ENCODE data around the gene DNAI1.

The DNAI1 gene

DNA sequence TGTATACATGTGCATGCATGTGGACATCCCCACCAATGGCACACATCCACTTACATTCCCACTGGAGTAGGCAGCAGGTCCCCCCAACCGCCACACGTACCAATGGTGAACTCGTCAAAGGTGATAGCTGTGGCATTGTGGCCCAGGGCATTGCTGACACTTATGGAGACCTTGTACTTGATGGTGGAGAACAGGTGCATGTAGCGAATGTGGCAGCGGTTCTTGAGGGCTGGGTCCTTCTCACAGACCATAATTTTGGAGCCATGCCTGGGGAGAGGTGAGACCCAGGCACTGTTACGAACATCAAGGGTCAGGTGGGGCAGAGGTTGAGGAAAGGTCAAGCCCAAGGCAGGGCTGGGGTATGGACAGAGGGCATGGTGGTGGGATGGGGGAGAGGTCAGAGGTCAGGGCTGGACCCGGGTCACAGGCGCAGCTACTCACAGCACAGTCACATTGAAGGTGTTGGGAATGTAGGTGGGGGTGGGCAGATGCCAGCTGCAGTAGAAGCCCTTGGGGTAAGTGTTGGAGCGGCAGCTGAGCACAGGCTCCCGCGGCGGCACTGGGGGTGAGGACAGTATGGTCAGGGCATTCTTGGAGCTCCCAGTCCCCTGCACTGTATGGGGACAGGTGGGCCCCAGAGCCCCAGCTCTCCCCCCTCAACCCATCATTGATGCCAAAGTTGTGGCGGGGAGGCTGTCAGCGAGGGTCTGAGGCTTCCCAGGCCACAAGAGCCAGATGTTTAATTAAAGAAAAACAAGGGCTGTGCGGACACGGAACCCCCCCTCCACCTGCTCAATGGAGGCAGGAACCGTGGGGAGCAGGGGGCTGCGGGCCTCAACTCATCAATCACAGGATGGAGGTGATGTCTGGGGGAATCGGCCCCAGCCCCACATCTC, 99.1 kb downstream of the DNAI1 start:
- no peak for DNase-seq (ENCODE audit: low read depth, low spot score)

DNA sequence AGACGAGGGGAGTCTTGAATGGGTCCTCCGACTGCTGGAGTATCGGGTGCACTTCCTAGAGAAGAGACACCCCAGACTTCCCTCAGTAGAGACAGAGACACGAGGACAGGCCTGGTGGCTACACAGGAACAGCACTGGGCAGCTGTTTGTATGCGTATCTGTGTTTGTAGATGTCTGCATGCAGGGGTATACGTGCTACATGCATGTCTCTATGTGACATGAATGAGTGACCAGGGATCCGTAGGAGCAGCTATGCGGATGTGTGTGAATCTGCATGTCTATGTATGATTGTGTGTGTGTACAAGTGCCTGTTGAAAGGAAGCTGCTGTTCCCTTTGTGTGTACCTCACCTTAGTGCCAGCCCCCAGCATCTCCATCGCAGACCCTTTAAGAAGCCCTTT, 99.8 kb downstream of the DNAI1 start:
- no peak for DNase-seq (ENCODE audit: low read depth, low spot score)

DNA sequence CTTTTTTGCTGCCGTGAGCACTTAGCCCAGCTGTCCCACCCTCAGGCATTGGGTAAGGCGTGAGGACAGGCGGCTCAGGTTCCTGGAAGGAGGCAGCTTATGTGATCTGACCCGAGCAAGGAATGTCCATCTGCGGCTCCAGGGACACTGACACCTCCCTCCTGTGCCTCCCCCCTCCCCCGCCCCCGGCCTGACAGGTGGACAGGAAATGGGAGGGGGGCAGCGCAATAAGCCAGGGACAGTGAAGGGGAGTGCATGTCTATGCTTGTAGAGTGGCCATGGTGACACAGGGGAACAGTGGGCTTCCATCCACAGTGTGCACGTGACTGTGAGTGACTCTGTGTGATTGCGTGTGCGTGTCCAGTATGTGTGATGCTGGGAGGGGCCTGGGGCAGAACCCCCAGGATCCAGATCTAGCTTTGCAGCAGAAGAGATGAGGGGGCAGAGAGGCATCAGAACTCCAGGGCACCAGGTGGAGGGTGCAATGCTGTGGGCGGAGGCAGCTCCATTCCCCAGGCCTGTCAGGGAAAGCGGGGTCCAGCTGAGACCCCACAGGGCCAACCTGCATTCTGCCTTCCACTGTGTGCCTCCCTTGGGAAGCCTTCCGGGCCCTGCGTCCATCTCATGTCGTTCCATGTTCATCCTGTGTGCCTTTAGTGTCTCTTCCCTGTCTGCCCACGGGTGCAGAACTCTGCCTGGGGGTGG, 100.5 kb downstream of the DNAI1 start:
- no peak for DNase-seq (ENCODE audit: low read depth, low spot score)

DNA sequence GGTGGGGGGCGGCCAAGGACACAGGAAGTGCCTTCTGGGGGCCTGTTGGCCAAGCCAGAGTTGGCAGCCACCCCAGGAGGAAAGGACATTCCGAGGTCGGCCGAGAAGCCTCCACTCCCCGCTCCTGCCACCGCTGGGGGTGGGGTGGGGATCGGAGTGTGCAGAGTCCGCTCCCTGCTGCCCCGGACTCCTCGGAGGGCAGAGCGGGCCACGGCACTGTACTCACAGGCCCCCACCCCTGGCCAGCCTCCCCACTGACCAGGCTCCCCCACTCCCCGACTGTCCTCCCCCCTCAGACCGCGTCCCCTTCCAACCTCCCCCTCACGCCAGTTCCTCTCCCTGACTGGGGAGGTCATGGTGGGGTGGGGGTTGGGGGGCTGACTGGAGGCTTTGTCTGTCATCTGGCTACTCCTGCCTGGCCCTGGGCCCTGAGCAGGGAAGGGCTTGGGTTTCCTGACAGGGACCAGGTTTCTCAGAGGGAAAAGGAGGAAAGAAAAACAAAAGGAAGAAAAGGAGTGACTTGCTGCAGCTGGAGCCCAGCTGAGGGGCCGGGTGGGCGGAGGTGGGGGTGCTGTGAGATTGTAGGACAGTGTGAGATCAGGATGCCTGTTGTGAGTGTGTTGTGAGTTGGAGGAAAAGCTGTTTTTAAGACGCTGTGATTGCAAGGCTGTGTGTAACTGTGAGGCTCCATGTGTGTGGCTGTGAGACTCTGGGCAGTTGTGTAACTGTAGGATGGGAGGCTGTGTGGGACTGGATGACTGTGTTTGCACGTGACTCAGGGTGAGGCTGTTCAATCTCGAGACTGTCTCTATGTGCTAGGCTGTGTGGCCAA, 101.2 kb downstream of the DNAI1 start:
- no peak for DNase-seq (ENCODE audit: low read depth, low spot score)

DNA sequence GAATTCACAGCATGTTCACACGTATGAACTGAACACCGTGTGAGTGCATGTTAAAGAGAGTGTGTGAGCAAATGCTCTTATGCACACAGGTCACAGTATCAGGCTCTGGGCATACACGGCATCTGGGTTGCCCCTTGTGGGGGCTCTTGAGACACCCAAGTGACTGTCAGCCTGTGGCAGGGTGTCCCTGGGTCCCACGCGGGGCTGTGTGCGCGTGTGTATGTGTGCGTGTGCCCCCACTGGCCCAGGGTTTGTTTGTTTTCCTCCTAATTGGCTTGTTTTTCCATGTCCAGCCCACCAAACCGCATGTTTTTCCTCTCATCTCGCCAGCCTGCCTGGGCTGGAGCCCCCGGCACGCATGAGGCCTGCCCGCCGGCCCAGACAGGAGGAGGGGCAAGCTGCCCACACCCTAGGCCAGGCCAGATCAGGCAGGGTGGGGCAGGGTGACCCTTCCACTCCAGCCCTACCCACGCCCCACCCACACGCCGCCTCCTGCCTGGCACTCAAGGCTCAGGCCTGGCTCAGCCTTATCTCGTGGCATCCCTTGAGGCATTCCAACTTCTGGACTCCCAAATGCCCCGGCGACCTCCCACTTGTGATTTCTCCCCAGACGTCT, 102.1 kb downstream of the DNAI1 start:
- DNase-seq (ENCODE audit: low read depth, low spot score), result no peak

DNA sequence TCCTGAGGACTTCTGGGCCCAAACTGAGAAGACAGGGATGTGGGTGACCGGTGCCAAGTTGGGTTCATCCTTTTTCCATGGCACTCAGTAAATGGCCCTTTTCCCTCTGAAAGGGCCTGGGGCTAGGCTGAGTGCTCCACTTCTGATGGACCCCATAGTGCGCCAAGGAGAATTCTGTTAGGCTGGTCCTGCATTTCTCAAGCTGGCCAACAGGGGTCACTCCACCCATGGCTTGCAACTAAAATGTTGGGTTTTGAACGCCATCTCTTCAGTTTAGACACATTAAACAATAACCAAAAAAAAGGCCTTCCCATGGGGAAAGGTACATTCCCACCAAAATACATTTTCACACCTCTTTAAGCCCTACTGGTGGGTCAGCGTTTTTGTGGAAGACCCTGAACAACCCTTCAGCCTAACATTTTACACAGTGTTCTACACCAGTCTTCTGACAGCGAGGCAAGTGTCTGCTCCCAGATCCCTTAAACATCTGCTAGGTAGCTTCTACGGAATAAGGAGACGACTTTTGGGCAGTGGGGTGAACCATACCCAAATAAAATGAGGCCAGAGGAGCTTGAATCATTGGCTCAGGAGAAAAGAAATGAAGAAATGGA, 103.6 kb downstream of the DNAI1 start:
- DNase-seq (ENCODE audit: low read depth, low spot score), result no peak

DNA sequence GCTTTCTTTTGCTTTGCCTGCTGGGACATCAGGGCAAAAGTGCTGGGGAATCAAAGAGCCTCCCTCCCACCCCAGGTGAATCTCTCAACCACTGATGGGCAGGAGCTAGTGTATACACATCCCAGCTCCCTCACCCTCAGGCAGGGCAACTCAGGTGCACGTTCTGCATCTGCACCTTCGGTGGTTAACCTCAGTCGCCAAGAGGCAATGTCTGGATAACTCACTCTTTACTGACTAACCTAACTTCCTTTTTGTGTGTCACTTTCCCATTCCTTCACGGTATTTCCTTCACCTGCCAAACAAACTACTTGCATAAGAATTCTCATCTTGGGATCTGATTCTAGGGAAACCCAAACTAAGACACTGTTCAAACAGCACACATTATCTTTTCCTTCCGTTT, 104.7 kb downstream of the DNAI1 start:
- no peak for DNase-seq (ENCODE audit: low read depth, low spot score)

DNA sequence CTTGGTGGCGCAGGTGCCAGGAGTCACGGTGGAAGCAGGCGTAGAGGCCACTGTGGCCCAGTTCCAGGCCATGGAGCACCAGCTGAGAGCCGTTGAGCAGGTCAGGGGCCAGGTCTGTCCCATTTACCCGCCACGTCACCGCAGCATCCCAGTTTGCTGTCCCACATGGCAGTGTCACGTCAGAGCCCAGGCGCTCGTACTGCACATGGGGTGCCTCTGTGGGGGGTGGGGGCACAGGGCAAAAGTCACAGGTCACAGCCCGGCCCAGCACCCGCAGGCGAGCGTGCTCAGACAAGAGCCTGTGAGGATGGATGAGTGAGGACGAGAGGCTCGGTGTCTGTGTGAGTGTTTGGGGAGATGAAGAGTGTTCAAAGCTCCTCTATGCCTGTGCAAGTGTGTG, 106.0 kb downstream of the DNAI1 start:
- DNase-seq (ENCODE audit: low read depth, low spot score), result no peak

DNA sequence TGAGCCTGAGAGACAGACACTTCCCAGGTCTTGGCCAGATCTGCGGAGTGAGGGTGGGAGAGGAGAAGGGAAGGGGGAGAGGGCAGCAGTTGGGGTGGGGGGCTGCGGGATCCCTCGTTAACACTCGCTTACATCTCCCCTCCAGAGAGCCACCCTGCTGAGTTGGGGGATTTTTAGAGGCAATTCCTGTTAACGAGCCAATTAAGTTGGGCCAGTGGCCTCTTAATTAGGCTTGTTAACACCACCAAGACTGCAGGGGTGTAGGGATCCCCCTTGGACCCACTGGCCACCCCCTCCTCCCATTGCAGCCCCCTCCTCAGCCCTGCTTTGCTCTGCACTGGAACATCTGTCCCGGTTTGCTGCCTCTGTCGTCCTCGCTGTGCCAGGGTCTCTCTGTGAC, 107.3 kb downstream of the DNAI1 start:
- no peak for DNase-seq (ENCODE audit: low read depth, low spot score)

DNA sequence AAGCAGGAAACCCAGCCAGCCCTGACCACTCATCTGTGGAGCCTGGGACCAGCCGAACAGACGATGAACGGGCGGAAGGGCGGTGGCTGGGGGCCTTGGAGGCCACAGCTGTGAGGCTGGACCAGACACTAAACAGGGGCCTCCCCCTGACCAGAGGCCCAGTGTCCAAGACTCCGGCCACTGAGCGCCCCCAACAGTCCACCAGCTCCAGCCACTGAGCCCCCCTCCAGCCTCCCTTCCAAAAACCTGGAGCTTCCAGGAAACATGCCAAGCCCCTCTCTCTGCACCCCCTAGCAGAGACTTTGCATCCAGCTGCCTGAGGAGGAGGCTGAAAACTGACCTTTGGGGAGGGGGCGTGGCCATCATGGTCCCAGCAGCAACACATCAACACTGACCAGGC, 107.7 kb downstream of the DNAI1 start:
- DNase-seq (ENCODE audit: low read depth, low spot score), result no peak

DNA sequence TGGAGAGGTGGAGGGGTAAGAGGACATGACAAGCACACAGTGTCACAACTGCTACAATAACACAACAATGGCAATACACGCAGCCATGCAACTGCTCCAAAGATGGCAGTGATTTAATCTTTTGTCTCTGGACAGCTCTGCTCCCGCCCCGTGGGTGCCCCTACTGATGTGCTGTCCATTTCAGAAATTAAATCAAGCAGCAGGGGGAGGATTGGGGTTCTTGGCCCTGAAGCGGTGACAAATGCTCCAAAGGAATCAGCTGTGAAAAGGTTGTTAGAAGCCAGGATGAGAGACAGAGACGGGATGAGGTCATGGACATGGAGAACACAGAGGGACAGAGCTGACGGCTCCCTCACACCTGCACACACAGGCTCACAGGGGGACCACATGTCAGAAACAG, 108.4 kb downstream of the DNAI1 start:
- DNase-seq (ENCODE audit: low read depth, low spot score), result no peak

DNA sequence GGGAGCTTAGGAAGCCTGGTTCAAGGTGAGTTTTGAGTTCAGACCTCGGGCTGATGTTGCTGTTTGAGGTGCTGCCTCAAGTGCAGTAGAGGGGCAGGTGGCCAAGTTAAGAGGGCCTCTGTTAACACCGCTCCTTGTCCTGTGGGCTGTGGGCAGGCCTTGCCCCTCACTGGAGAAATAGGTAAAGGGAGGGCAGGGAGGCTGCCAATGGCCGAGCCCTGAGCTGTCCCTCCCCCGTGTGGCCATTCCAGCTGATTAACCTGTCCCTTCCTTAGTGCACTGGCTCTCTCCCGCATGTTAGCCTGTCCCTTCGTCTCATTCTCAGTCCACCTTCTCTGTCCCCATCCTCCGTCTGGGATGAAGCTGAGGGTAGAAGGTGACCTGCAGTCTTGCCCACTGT, 109.5 kb downstream of the DNAI1 start:
- DNase-seq (ENCODE audit: low read depth, low spot score), result no peak

DNA sequence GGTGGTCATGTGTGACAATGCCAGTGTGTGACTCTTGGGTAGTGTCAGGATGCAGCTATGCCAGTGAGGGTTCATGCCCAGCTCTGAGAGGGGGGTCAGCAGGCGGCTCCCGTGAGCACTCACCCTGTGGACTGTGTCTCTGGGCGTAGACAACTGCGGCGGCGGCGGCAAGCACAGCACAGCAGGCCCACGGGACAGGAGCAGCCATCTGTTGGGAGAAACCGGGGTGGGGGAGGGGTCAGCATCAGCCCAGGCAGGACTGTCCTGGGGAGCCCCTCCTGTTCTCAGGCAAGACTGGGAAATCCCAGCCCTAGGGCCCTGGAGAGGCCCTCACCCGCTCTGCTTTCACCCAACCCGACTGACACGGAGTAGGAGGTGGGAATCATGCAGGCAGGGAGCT, 110.2 kb downstream of the DNAI1 start:
- DNase-seq (ENCODE audit: low read depth, low spot score), result no peak

DNA sequence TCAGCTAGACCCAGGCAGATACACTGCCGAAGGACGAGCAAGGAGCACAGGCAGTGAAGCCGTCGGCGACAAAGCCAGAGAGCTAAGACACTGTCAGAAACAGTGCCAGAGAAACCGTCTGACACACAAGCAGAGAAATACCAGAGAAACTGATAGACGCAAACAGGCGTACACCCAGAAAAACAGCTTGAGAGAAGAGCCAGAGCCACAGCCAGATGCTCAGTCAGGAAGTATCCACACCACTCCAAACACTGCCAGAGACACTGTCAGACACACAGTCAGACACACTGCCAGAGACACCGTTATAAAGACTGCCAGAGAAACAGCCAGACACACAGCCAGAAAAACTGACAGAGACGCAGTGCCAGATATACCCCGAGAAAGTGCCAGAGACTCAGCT, 111.8 kb downstream of the DNAI1 start:
- no peak for DNase-seq (ENCODE audit: low read depth, low spot score)
